ENCODE results near the gene RNF126.

Gene RNF126

GRCh38 chr19:681029-682019 lies 18.3 kb upstream of the RNF126 start:
- H3K27ac ChIP-seq, result peak overlapping the region; percentile 95

GRCh38 chr19:680287-681028 lies 17.4 kb upstream of the RNF126 start:
- peak; percentile 73 for TF ChIP-seq CTCF (conservative IDR thresholded peaks at IDR 0.05)
- H3K27ac ChIP-seq, result peak overlapping the region; percentile 95

More at GRCh38 chr19:681029-682019, 18.3 kb upstream of the RNF126 start:
- no peak for TF ChIP-seq CTCF (conservative IDR thresholded peaks at IDR 0.05)

- H3K27ac ChIP-seq, result peak overlapping the region; percentile 95
Observed at GRCh38 chr19:679418-680286, 16.6 kb upstream of the RNF126 start.

GRCh38 chr19:678791-679388 lies 15.9 kb upstream of the RNF126 start:
- TF ChIP-seq CTCF (conservative IDR thresholded peaks at IDR 0.05), result no peak
- peak overlapping the region; percentile 95; the same call in 1 of the 2 replicates for H3K27ac ChIP-seq

More at GRCh38 chr19:679418-680286, 16.6 kb upstream of the RNF126 start:
- no peak for TF ChIP-seq CTCF (conservative IDR thresholded peaks at IDR 0.05)

GRCh38 chr19:677601-678436 lies 14.8 kb upstream of the RNF126 start:
- H3K27ac ChIP-seq, result no peak overlapping the region
- TF ChIP-seq CTCF (conservative IDR thresholded peaks at IDR 0.05), result no peak

- no peak for TF ChIP-seq CTCF (conservative IDR thresholded peaks at IDR 0.05)
- H3K27ac ChIP-seq, result no peak overlapping the region
Observed at GRCh38 chr19:677201-677600, 14.2 kb upstream of the RNF126 start.

All from VCaP (cell line).